CD8-positive, alpha-beta memory T cell (primary cell): ENCODE data around the gene CRLF2. TPM values are rescaled to one million over a fixed set of nuclear protein-coding genes. Genes with fewer than 3 reads are reported as not detected.
A peak's percentile ranks its signal among the peaks of the same experiment; 100 is the strongest.
"Not testable (repeated sequence)": the region's sequence is repeated elsewhere in the genome, so short reads cannot be mapped to it uniquely, and the experiment has no call there.

ENCODE experiments used
- CTCF ChIA-PET: fragments of 350-600 bp; sonication (Branson Sonifier 250); formaldehyde crosslinking; loops from one replicate; lab custom pipeline; 2021; ENCODE audit warnings: antibody characterized with exemption; lab: Charles Lee
- POLR2A ChIA-PET: fragments of 350-600 bp; sonication (Branson Sonifier 250); formaldehyde crosslinking; loops from one replicate; lab custom pipeline; 2021; ENCODE audit warnings: antibody characterized with exemption; lab: Charles Lee
- DNase-seq, 5 donors: peaks; one replicate each; pipeline versions ENCODE4 v3.0.0 to v3.0.0-alpha.2; 2020 to 2022; ENCODE audit warnings: mixed read lengths in 1 of 5
- H3K27ac ChIP-seq: one replicate; pipeline ENCODE4 v1.7.0; 2013; ENCODE audit warnings: low read depth, mild to moderate bottlenecking, low read length, moderate library complexity
- H3K27me3 ChIP-seq: 2 replicates; pipeline ENCODE4 v1.7.0; 2013; ENCODE audit warnings: low read length, mild to moderate bottlenecking; ENCODE audit not compliant: insufficient read depth, poor library complexity, severe bottlenecking
- H3K36me3 ChIP-seq: 2 replicates; pipeline ENCODE4 v1.7.0; 2013; ENCODE audit warnings: mild to moderate bottlenecking, low read length, moderate library complexity; ENCODE audit not compliant: insufficient read depth
- H3K4me1 ChIP-seq: 2 replicates; pipeline ENCODE4 v1.7.0; 2013; ENCODE audit warnings: mild to moderate bottlenecking, low read length, moderate library complexity; ENCODE audit not compliant: insufficient read depth
- H3K4me3 ChIP-seq: 2 replicates; pipeline ENCODE4 v1.7.0; 2013; ENCODE audit warnings: mild to moderate bottlenecking, low read length
- H3K9me3 ChIP-seq: 2 replicates; pipeline ENCODE4 v1.7.0; 2013; ENCODE audit warnings: mild to moderate bottlenecking, low read length
- H3K27ac Mint-ChIP-seq, 8 donors: one replicate each; pipeline ENCODE4 v1.8.0; 2020 to 2021; ENCODE audit warnings: mixed read lengths in 8 of 8, mild to moderate bottlenecking in 6 of 8, inconsistent platforms in 3 of 8, moderate library complexity in 3 of 8
- H3K27me3 Mint-ChIP-seq, 2 donors: one replicate each; pipeline ENCODE4 v1.8.0; 2020 to 2021; ENCODE audit warnings: mixed read lengths in 2 of 2, mild to moderate bottlenecking in 1 of 2, moderate library complexity in 1 of 2
- H3K36me3 Mint-ChIP-seq, 3 donors: one replicate each; pipeline ENCODE4 v1.8.0; 2020 to 2021; ENCODE audit warnings: mixed read lengths in 3 of 3, inconsistent platforms in 1 of 3, mild to moderate bottlenecking in 1 of 3
- H3K4me1 Mint-ChIP-seq, 3 donors: one replicate each; pipeline ENCODE4 v1.8.0; 2020 to 2021; ENCODE audit warnings: mixed read lengths in 3 of 3, inconsistent platforms in 1 of 3, mild to moderate bottlenecking in 1 of 3
- H3K4me3 Mint-ChIP-seq, 7 donors: one replicate each; pipeline ENCODE4 v1.8.0; 2020 to 2021; ENCODE audit warnings: mixed read lengths in 7 of 7, mild to moderate bottlenecking in 6 of 7, moderate library complexity in 4 of 7, inconsistent platforms in 2 of 7
- H3K9me3 Mint-ChIP-seq, 5 donors: one replicate each; pipeline ENCODE4 v1.8.0; 2020 to 2022; ENCODE audit warnings: mixed read lengths in 5 of 5, mild to moderate bottlenecking in 3 of 5, moderate library complexity in 2 of 5, inconsistent platforms in 1 of 5
- polyA plus RNA-seq: library from polyadenylated mRNA; unstranded; fragments of 300-500 nt; fragmentation: Illumina TruSeq; gene quantifications from one replicate; pipeline ENCODE4 v1.2.3, GENCODE V29; 2021
- total RNA-seq, 2 experiments: library from RNA; stranded (reverse); gene quantifications; one replicate each; pipeline ENCODE4 v1.2.3, GENCODE V29; 2021

The CRLF2 gene
- total and polyA plus RNA-seq, 3 experiments from 2014 or later, result 0.13 to 0.22 TPM; not detected in 1

DNA sequence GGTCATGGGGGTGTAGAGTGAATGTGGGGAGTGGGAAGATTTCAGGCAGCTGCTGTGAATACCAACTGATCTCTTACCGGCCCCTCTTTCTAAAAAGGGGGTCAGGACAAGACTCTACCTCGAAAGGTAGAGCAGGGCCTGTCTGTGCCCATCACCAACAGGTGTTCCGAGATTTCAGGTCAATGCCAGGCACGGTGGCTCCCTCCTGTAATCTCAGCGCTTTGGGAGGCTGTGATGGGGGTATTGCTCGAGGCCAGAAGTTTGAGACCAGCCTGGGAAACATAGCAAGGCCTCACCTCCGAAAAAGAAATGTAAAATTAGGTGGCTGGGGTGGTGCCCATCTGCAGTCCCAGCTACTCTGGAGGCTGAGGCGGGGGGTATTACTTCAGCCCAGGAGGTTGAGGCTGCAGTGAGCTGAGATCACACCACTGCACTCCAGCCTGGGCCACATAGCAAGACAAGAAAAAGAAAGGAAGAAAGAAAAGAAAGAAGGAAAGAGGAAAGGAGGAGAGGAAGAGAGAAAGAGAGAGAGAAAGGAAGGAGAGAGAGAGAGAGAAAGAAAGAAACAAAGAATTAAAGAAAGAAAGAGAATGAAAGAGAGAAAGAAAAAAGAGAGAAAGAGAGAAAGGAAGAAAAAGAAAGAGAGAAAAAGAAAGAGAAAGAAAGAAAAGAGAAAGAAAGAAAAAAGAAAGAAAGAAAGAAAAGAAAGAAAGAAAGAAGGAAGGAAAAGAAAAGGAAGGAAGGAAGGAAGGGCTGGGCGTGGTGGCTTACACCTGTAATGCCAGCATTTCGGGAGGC is 50.1 kb downstream of the CRLF2 start:
- peaks cover 3% of the 10 kb centered on the region for H3K4me1 ChIP-seq
- no peak overlapping the region for H3K4me3 ChIP-seq
- no peaks in the 10 kb centered on the region for H3K36me3 Mint-ChIP-seq
- no peak overlapping the region for H3K27ac Mint-ChIP-seq
- H3K27me3 ChIP-seq, result no peaks in the 10 kb centered on the region
- H3K27me3 Mint-ChIP-seq, result peaks cover 7 to 8% of the 10 kb centered on the region in 2 donors
- H3K4me3 Mint-ChIP-seq, result no peak overlapping the region
- CTCF ChIA-PET, result no interaction called here
- H3K27ac ChIP-seq, result no peak overlapping the region
- H3K9me3 Mint-ChIP-seq, result peaks cover 0 to 7% (median 2%) of the 10 kb centered on the region in 5 donors
- POLR2A ChIA-PET, result no interaction called here
- H3K4me1 Mint-ChIP-seq, result peaks cover 8 to 13% (median 8%) of the 10 kb centered on the region in 3 donors
- no peak for DNase-seq
- no peaks in the 10 kb centered on the region for H3K9me3 ChIP-seq
- no peaks in the 10 kb centered on the region for H3K36me3 ChIP-seq

DNA sequence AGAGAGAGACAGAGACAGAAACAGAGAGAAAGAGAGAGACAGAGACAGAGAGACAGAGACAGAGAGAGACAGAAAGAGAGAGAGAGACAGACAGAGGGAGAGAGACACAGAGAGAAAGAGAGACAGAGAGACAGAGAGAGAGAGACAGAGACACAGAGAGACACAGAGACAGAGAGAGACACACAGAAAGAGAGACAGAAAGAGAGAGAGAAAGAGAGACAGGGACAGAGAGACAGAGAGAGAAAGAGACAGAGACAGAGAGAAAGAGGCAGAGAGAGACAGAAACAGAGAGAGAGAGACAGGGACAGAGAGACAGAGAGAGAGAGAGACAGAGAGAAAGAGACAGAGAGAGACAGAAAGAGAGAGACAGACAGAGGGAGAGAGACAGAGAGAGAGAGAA is 52.9 kb downstream of the CRLF2 start:
- CTCF ChIA-PET, result no interaction called here
- Histone ChIP-seq H3K9me3 (no peaks in the 10 kb centered on the region), H3K36me3 (no peaks in the 10 kb centered on the region), H3K4me1 (peaks cover under 1% of the 10 kb centered on the region), H3K27me3 (no peaks in the 10 kb centered on the region), H3K27ac (no peak overlapping the region), H3K4me3 (no peak overlapping the region)
- H3K4me1 Mint-ChIP-seq, result peaks cover under 1 to 6% (median 1%) of the 10 kb centered on the region in 3 donors
- H3K4me3 Mint-ChIP-seq, result no peak overlapping the region
- POLR2A ChIA-PET, result no interaction called here
- no peaks in the 10 kb centered on the region for H3K36me3 Mint-ChIP-seq
- peak overlapping the region in 3 of 8 donors; percentile 15 to 77 (median 42) for H3K27ac Mint-ChIP-seq
- H3K27me3 Mint-ChIP-seq, result peaks cover 5% of the 10 kb centered on the region in 2 donors
- DNase-seq, result no peak
- H3K9me3 Mint-ChIP-seq, result peaks cover 0 to 7% (median 2%) of the 10 kb centered on the region in 5 donors

DNA sequence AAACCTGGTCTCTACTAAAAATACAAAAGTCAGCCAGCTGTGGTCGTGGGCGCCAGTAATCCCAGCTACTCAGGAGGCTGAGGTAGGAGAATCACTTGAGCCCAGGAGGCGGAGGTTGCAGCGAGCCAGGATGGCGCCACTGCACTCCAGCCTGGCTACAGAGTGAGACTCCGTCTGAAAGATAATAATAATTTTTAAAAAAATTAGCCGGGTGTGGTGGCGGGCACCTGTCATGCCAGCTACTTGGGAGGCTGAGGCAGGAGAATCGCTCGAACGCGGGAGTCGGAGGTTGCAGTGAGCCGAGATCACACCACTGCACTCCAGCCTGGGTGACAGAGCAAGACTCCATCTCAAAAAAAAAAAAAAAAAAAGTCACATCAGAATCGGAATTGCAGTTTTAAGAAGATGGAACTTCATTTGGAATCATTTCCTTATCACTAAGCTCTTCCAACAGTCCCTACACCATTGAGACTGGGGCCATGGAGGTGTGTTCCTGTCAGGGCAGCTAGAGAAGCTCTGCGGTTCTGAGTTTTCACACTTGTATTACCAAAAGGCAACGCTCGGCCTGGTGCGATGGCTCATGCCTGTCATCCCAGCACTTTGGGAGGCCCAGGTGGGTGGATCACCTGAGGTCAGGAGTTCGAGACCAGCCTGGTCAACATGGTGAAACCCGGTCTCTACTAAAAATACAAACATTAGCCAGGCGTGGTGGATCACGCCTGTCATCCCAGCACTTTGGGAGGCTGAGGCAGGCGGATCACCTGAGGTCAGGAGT is 55.6 kb downstream of the CRLF2 start:
- H3K9me3 Mint-ChIP-seq, H3K4me1 Mint-ChIP-seq, H3K36me3 Mint-ChIP-seq, H3K9me3 ChIP-seq, H3K4me3 Mint-ChIP-seq, POLR2A ChIA-PET, H3K27ac ChIP-seq, H3K36me3 ChIP-seq, CTCF ChIA-PET, H3K4me1 ChIP-seq, H3K4me3 ChIP-seq, H3K27me3 ChIP-seq, H3K27ac Mint-ChIP-seq, H3K27me3 Mint-ChIP-seq, DNase-seq: not testable (repeated sequence)

GRCh38 chrX:1153940-1154339 is 58.5 kb downstream of the CRLF2 start:
- DNase-seq, result no peak
- no peak overlapping the region for H3K27ac Mint-ChIP-seq
- no peaks in the 10 kb centered on the region for H3K4me1 Mint-ChIP-seq
- H3K27ac ChIP-seq, result no peak overlapping the region
- H3K9me3 ChIP-seq, result no peaks in the 10 kb centered on the region
- peaks cover 4 to 5% of the 10 kb centered on the region in 2 donors for H3K27me3 Mint-ChIP-seq
- H3K4me1 ChIP-seq, result no peaks in the 10 kb centered on the region
- H3K4me3 Mint-ChIP-seq, result no peak overlapping the region
- POLR2A ChIA-PET, result no interaction called here
- peaks cover 0 to 2% (median 0%) of the 10 kb centered on the region in 5 donors for H3K9me3 Mint-ChIP-seq
- H3K36me3 ChIP-seq, result no peaks in the 10 kb centered on the region
- H3K4me3 ChIP-seq, result no peak overlapping the region
- CTCF ChIA-PET, result no interaction called here
- H3K27me3 ChIP-seq, result no peaks in the 10 kb centered on the region
- H3K36me3 Mint-ChIP-seq, result no peaks in the 10 kb centered on the region

DNA sequence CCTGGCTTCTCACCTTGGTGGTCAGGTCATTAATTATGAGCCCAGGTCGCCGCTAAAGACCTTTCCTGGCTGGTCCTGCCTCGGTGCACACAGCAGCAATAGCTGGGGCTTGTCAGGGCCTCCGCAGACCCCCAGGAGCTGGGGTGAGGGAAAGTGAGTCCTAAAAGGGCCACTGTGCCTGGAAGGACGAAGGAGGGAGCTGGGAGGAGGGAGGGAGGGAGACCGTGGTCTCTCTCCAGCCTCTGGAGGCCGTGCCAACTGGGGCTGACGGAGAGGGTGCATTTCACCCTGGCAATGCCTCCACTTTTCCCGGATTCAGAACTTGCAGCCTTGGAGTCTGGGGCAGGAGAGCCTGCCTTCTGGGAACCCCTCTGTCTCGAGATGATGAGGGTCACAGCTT is 60.4 kb downstream of the CRLF2 start:
- DNase-seq, result no peak
- H3K4me1 Mint-ChIP-seq, result no peaks in the 10 kb centered on the region
- Histone ChIP-seq H3K9me3 (no peaks in the 10 kb centered on the region), H3K4me1 (no peaks in the 10 kb centered on the region), H3K27me3 (no peaks in the 10 kb centered on the region), H3K27ac (no peak overlapping the region), H3K4me3 (no peak overlapping the region), H3K36me3 (no peaks in the 10 kb centered on the region)
- no peak overlapping the region for H3K4me3 Mint-ChIP-seq
- ChIA-PET POLR2A (no interaction called here), CTCF (no interaction called here)
- peaks cover 5 to 6% of the 10 kb centered on the region in 2 donors for H3K27me3 Mint-ChIP-seq
- H3K36me3 Mint-ChIP-seq, result no peaks in the 10 kb centered on the region
- peaks cover 0 to 2% (median 0%) of the 10 kb centered on the region in 5 donors for H3K9me3 Mint-ChIP-seq
- H3K27ac Mint-ChIP-seq, result no peak overlapping the region

GRCh38 chrX:1151378-1152077 is 60.9 kb downstream of the CRLF2 start:
- ChIA-PET CTCF (no interaction called here), POLR2A (no interaction called here)
- H3K27me3 Mint-ChIP-seq, result peaks cover 5 to 6% of the 10 kb centered on the region in 2 donors
- H3K9me3 ChIP-seq, result no peaks in the 10 kb centered on the region
- H3K27me3 ChIP-seq, result no peaks in the 10 kb centered on the region
- peaks cover 0 to 2% (median 0%) of the 10 kb centered on the region in 5 donors for H3K9me3 Mint-ChIP-seq
- DNase-seq, result no peak
- no peaks in the 10 kb centered on the region for H3K4me1 ChIP-seq
- H3K4me1 Mint-ChIP-seq, result no peaks in the 10 kb centered on the region
- H3K36me3 ChIP-seq, result no peaks in the 10 kb centered on the region
- peak overlapping the region in 1 of 8 donors; percentile 35 for H3K27ac Mint-ChIP-seq
- no peaks in the 10 kb centered on the region for H3K36me3 Mint-ChIP-seq
- H3K4me3 ChIP-seq, result no peak overlapping the region
- H3K4me3 Mint-ChIP-seq, result no peak overlapping the region
- H3K27ac ChIP-seq, result no peak overlapping the region

DNA sequence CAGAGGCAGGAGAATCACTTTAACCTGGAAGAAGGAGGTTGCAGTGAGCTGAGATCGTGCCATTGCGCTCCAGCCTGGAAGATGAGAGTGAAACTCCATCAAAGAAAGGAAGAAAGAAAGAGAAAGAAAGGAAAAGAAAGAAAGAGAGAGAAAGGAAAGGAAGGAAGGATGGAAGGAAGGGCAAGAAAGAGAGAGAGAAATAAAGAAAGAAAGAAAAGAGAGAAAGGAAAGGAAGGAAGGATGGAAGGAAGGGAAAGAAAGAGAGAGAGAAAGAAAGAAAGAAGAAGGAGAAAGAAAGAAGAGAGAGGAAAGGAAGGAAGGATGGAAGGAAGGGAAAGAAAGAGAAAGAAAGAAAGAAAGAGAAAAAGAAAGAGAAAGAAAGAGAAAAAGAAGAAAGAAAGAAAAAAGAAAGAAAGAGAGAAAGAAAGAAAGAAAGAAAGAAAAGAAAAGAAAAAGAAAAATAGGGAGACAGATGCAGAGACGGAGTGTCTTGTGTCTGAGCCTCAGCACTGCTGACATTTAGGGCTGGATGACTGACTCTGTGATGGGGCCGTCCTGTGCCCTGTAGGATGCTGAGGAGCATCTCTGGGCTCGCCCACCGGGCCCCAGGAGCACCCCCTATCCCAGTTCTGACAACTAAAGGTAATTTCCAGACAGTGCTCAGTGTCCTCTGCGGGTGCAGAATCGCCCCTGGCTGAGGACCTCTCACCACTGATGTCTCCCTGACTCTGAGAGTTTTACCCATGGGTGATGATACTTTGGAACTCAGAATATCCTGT is 61.7 kb downstream of the CRLF2 start:
- Histone ChIP-seq H3K36me3 (no peaks in the 10 kb centered on the region), H3K4me3 (no peak overlapping the region), H3K27ac (no peak overlapping the region), H3K9me3 (no peaks in the 10 kb centered on the region), H3K4me1 (no peaks in the 10 kb centered on the region), H3K27me3 (no peaks in the 10 kb centered on the region)
- Mint-ChIP-seq H3K9me3 (peaks cover 0 to 2% (median 0%) of the 10 kb centered on the region in 5 donors), H3K36me3 (no peaks in the 10 kb centered on the region), H3K27me3 (peaks cover 5 to 6% of the 10 kb centered on the region in 2 donors), H3K27ac (peak overlapping the region in 1 of 8 donors; percentile 71), H3K4me1 (no peaks in the 10 kb centered on the region), H3K4me3 (no peak overlapping the region)
- DNase-seq, result no peak
- CTCF ChIA-PET, result no interaction called here
- POLR2A ChIA-PET, result no interaction called here
